Sigmoid colon (tissue), 7 donors: ENCODE measurements around the gene MAP3K6. TPM values are rescaled to one million over a fixed set of nuclear protein-coding genes. Genes with fewer than 3 reads are reported as not detected.

Experiments
- DNase-seq: peaks from one replicate; pipeline ENCODE4 v3.0.0-alpha.2; 2019
- H3K27ac ChIP-seq, 4 donors: fragments of 200-600 bp; sonication (generic); one replicate each; pipeline ENCODE4 v1.5.1; 2016 to 2019; ENCODE audit warnings: mild to moderate bottlenecking in 1 of 4
- H3K27me3 ChIP-seq, 3 donors: fragments of 200-600 bp; sonication (generic); one replicate each; pipeline ENCODE4 v1.5.1; 2019; ENCODE audit warnings: mild to moderate bottlenecking in 1 of 3
- H3K36me3 ChIP-seq, 4 donors: fragments of 200-600 bp; sonication (generic); one replicate each; pipeline ENCODE4 v1.5.1; 2016 to 2019
- H3K4me1 ChIP-seq, 4 donors: fragments of 200-600 bp; sonication (generic); one replicate each; pipeline ENCODE4 v1.5.1; 2017 to 2019
- H3K4me3 ChIP-seq, 4 donors: fragments of 200-600 bp; sonication (generic); one replicate each; pipeline ENCODE4 v1.5.1; 2017 to 2019; ENCODE audit warnings: mild to moderate bottlenecking in 2 of 4, moderate library complexity in 1 of 4
- H3K9me3 ChIP-seq, 4 donors: fragments of 200-600 bp in 3 of 4; sonication (generic) in 3 of 4; one replicate each; pipeline versions ENCODE4 v1.5.1 to v1.6.1; 2013 to 2019
- EP300 ChIP-seq, 4 donors: sonication (generic); formaldehyde crosslinking; IDR thresholded peaks; one replicate each; pipeline ENCODE4 v1.6.1; 2017; ENCODE audit warnings: antibody characterized with exemption in 4 of 4
- POLR2A ChIP-seq, 2 donors: fragments of 450-650 bp; IDR thresholded peaks; one replicate each; pipeline ENCODE4 v1.6.1; 2016; ENCODE audit warnings: antibody characterized with exemption in 2 of 2, mild to moderate bottlenecking in 2 of 2, moderate library complexity in 2 of 2
- POLR2AphosphoS5 ChIP-seq, 4 donors: sonication (generic); formaldehyde crosslinking; IDR thresholded peaks; one replicate each; pipeline ENCODE4 v1.6.1; 2017; ENCODE audit warnings: antibody characterized with exemption in 4 of 4
- WGBS, 2 donors: extraction: QIAGEN DNeasy Blood & Tissue Kit; methylation state at CpG; one replicate each; pipeline ENCODE4 v1.1.7; 2013; 5-methylcytosine and 5-hydroxymethylcytosine counted together
- intact Hi-C: fragments of 100-400 bp; cut with DNase I; formaldehyde crosslinking; loops from one replicate; pipeline ENCODE4 v1.15.1; 2023
- polyA plus RNA-seq, 3 donors: library from polyadenylated mRNA; stranded (reverse); fragments of 200-250 nt; gene quantifications; one replicate each; pipeline ENCODE4 v1.2.3, GENCODE V29; 2013
- total RNA-seq, 4 donors: library from RNA; depleted of rRNA; stranded (reverse); fragments of >200 nt; gene quantifications; one replicate each; pipeline ENCODE4 v1.1.0, GENCODE V29; 2016
- TF ChIP-seq, protein P1 (sequence below), 4 experiments: fragments of 450-650 bp in 3 of 4; fragments of 200-600 bp in 1 of 4; IDR thresholded peaks; one replicate each; pipeline ENCODE4 v1.5.1; 2016 to 2019; ENCODE audit warnings: antibody characterized with exemption in 4 of 4, mild to moderate bottlenecking in 3 of 4, moderate library complexity in 2 of 4
- donor health status: healthy with polysubstance abuse.
- donor health status: Bipolar disorder and iron deficiency.
- donor health status: healthy.

MAP3K6 gene
- total and polyA plus RNA-seq, 7 donors: 3.7 to 50.4 (median 21.2) TPM

DNA sequence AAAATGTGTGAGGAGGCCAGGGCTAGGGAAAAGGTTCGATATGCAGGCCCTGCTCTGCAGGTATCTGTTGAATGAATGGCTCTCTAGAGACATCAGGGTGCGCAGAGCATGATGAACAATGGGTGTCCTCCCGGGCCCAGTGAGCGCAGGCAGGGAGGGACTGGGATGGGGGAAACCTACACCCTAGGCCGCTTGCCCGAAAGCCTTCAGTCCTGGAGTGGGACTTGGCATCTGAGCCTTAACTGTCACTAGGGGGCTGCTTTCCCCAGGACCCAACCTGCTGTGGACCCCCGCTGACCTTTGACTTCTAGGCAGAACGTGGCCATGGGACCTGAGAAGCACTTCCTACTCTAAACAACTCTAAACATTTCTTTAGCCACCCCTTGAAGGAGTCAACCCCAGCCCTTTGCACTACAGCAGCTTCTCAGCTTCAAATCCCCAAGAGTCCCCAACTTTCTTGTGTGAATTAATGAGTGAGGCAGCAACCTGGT, 444 bp upstream of the MAP3K6 start:
- Histone ChIP-seq H3K27ac (peak overlapping the region; percentile 99 to 100 (median 100)), H3K4me1 (peaks cover 0 to 30% (median 25%) of the 10 kb centered on the region in 4 donors), H3K9me3 (no peaks in the 10 kb centered on the region), H3K36me3 (peaks cover 12 to 26% (median 18%) of the 10 kb centered on the region in 4 donors), H3K27me3 (no peaks in the 10 kb centered on the region), H3K4me3 (peak overlapping the region; percentile 69 to 91 (median 85))
- TF ChIP-seq, protein P1, sequence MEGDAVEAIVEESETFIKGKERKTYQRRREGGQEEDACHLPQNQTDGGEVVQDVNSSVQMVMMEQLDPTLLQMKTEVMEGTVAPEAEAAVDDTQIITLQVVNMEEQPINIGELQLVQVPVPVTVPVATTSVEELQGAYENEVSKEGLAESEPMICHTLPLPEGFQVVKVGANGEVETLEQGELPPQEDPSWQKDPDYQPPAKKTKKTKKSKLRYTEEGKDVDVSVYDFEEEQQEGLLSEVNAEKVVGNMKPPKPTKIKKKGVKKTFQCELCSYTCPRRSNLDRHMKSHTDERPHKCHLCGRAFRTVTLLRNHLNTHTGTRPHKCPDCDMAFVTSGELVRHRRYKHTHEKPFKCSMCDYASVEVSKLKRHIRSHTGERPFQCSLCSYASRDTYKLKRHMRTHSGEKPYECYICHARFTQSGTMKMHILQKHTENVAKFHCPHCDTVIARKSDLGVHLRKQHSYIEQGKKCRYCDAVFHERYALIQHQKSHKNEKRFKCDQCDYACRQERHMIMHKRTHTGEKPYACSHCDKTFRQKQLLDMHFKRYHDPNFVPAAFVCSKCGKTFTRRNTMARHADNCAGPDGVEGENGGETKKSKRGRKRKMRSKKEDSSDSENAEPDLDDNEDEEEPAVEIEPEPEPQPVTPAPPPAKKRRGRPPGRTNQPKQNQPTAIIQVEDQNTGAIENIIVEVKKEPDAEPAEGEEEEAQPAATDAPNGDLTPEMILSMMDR (IDR thresholded peaks at IDR 0.05): no peak
- no peak for TF ChIP-seq POLR2A (IDR thresholded peaks at IDR 0.05)
- no peak for TF ChIP-seq POLR2AphosphoS5 (IDR thresholded peaks at IDR 0.05)
- TF ChIP-seq EP300 (IDR thresholded peaks at IDR 0.05): no peak
- intact Hi-C loops: loop anchor here (2.0 kb wide), 2 partner anchors 26 to 44 kb away; partner anchors contain the start of genes GPR3 and TMEM222
- WGBS, 2 donors: 33 to 53% methylated on average over 8 of the region's 8 CpGs
- DNase-seq: no peak

DNA sequence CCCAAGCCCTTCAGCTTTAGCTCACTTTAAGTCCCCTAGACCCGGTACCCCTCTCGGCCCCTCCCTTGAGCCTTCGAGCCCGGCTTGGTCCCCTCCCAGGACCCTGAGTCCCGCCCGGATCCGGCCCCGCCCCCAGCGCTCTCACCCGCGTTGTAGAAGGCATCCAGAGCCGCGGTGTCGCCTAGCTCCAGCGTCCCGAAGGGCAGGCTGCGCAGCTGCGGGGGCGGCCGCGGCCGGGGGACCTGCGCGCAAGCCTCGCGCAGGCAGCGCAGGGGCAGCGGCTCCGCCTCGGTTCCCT, 699 bp downstream of the MAP3K6 start:
- 1% methylated on average over 30 of the region's 30 CpGs for WGBS, 2 donors
- Histone ChIP-seq H3K4me1 (peaks cover 0 to 30% (median 25%) of the 10 kb centered on the region in 4 donors), H3K4me3 (peak overlapping the region; percentile 81 to 91 (median 85)), H3K27ac (peak overlapping the region; percentile 99 to 100 (median 100)), H3K27me3 (no peaks in the 10 kb centered on the region), H3K36me3 (peaks cover 12 to 37% (median 30%) of the 10 kb centered on the region in 4 donors), H3K9me3 (no peaks in the 10 kb centered on the region)
- peak; percentile 94 for DNase-seq
- no peak for TF ChIP-seq EP300 (IDR thresholded peaks at IDR 0.05)
- no peak for TF ChIP-seq POLR2A (IDR thresholded peaks at IDR 0.05)
- TF ChIP-seq POLR2AphosphoS5 (IDR thresholded peaks at IDR 0.05): peak in 2 of 4 donors; percentile 5 to 59
- TF ChIP-seq, protein P1 (IDR thresholded peaks at IDR 0.05): no peak
- intact Hi-C loops: loop anchor here (2.0 kb wide), 2 partner anchors 27 to 43 kb away; partner anchors contain the start of genes GPR3 and TMEM222

GRCh38 chr1:27365372-27366112, 1.2 kb downstream of the MAP3K6 start:
- DNase-seq: peak; percentile 97
- peak; percentile 56 to 59 for TF ChIP-seq POLR2A (IDR thresholded peaks at IDR 0.05)
- TF ChIP-seq, protein P1 (IDR thresholded peaks at IDR 0.05): no peak
- TF ChIP-seq EP300 (IDR thresholded peaks at IDR 0.05): no peak
- peak; percentile 72 to 88 (median 82) for TF ChIP-seq POLR2AphosphoS5 (IDR thresholded peaks at IDR 0.05)
- peak overlapping the region; percentile 81 to 91 (median 85) for H3K4me3 ChIP-seq
- H3K27me3 ChIP-seq: no peaks in the 10 kb centered on the region
- peak overlapping the region; percentile 99 to 100 (median 100) for H3K27ac ChIP-seq
- intact Hi-C loops: loop anchor here (2.0 kb wide), 2 partner anchors 27 to 43 kb away; partner anchors contain the start of genes GPR3 and TMEM222
- H3K9me3 ChIP-seq: no peaks in the 10 kb centered on the region
- peaks cover 0 to 33% (median 29%) of the 10 kb centered on the region in 4 donors for H3K4me1 ChIP-seq
- H3K36me3 ChIP-seq: peaks cover 12 to 40% (median 33%) of the 10 kb centered on the region in 4 donors
- 2 to 3% methylated on average over 40 of the region's 40 CpGs for WGBS, 2 donors

DNA sequence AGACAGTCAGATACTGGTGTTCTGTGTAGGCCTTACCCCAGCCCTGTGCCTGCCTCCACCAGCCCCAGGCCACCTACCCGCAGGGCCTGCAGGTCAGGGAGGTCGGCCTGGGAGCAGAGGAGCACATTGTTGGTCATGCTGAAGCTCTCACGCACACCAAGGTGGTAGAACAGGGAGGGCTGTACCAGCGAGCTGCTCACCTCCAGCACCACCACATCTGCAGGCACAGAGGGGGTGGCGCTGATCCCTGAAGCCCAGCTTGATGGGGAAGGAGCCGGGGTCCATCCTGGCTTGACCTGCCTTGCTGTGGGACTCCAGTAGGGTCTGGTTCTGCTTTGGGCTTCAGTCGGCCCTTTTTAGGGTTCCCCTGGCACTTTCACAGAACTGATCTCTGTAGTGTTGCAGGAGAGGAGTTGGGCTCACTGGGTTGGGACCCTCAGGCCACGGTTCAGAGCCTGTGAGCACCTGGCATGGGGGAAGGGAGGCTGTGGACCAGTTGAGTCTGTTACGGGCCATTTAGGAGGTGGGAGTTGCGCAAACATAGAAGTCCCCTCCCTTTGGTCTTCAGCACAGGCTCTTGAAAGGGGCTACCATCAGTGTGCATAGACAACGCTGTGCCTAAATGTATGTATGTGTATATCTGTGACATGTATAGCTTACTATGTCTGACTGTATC, 1.9 kb downstream of the MAP3K6 start:
- intact Hi-C loops: no loop called here
- H3K9me3 ChIP-seq: no peaks in the 10 kb centered on the region
- peaks cover 0 to 38% (median 33%) of the 10 kb centered on the region in 4 donors for H3K4me1 ChIP-seq
- peaks cover 12 to 43% (median 33%) of the 10 kb centered on the region in 4 donors for H3K36me3 ChIP-seq
- H3K27me3 ChIP-seq: no peaks in the 10 kb centered on the region
- peak overlapping the region; percentile 81 to 91 (median 85) for H3K4me3 ChIP-seq
- WGBS, 2 donors: 78 to 82% methylated on average over 11 of the region's 11 CpGs
- no peak for DNase-seq
- H3K27ac ChIP-seq: peak overlapping the region; percentile 99 to 100 (median 100)
- TF ChIP-seq POLR2AphosphoS5 (IDR thresholded peaks at IDR 0.05): no peak
- no peak for TF ChIP-seq POLR2A (IDR thresholded peaks at IDR 0.05)
- TF ChIP-seq EP300 (IDR thresholded peaks at IDR 0.05): no peak
- TF ChIP-seq, protein P1 (IDR thresholded peaks at IDR 0.05): no peak
